ENCODE results near the gene RIIAD1.

The RIIAD1 gene

GRCh38 chr1:151706464-151707415 lies 14.6 kb upstream of the RIIAD1 start:
- H3K4me3 ChIP-seq (replicated peaks; ENCODE audit: low read depth, low read length) = no peak overlapping the region
- no peaks in the 10 kb centered on the region; the same call in 1 of the 2 replicates for H3K27me3 ChIP-seq (replicated peaks; ENCODE audit: control insufficient read depth, insufficient read depth, low read length)
- no peak for TF ChIP-seq CTCF (IDR thresholded peaks at IDR 0.05; ENCODE audit: insufficient read depth, low read length, poor library complexity, severe bottlenecking)
- DNase-seq (ENCODE audit: extremely low read depth, insufficient read length) = no peak
- H3K36me3 ChIP-seq (ENCODE audit: control insufficient read depth, insufficient read depth, low read length) = no peaks in the 10 kb centered on the region

- no peak for DNase-seq (ENCODE audit: extremely low read depth, insufficient read length)
- H3K27me3 ChIP-seq (replicated peaks; ENCODE audit: control insufficient read depth, insufficient read depth, low read length) = no peaks in the 10 kb centered on the region; the same call in 1 of the 2 replicates
- H3K36me3 ChIP-seq (ENCODE audit: control insufficient read depth, insufficient read depth, low read length) = no peaks in the 10 kb centered on the region
- TF ChIP-seq CTCF (IDR thresholded peaks at IDR 0.05; ENCODE audit: insufficient read depth, low read length, poor library complexity, severe bottlenecking) = no peak
- no peak overlapping the region for H3K4me3 ChIP-seq (replicated peaks; ENCODE audit: low read depth, low read length)
Observed at GRCh38 chr1:151707541-151708065, 13.7 kb upstream of the RIIAD1 start.

- no peak for DNase-seq (ENCODE audit: extremely low read depth, insufficient read length)
- no peak for TF ChIP-seq CTCF (IDR thresholded peaks at IDR 0.05; ENCODE audit: insufficient read depth, low read length, poor library complexity, severe bottlenecking)
- Histone ChIP-seq H3K27me3 (replicated peaks; ENCODE audit: control insufficient read depth, insufficient read depth, low read length) (no peaks in the 10 kb centered on the region; the same call in 1 of the 2 replicates), H3K4me3 (replicated peaks; ENCODE audit: low read depth, low read length) (no peak overlapping the region), H3K36me3 (ENCODE audit: control insufficient read depth, insufficient read depth, low read length) (no peaks in the 10 kb centered on the region)
Observed at GRCh38 chr1:151708891-151709290, 12.4 kb upstream of the RIIAD1 start.

GRCh38 chr1:151710187-151710840 lies 11.0 kb upstream of the RIIAD1 start:
- peak; percentile 41 for DNase-seq (ENCODE audit: extremely low read depth, insufficient read length)
- H3K4me3 ChIP-seq (replicated peaks; ENCODE audit: low read depth, low read length) = no peak overlapping the region
- TF ChIP-seq CTCF (IDR thresholded peaks at IDR 0.05; ENCODE audit: insufficient read depth, low read length, poor library complexity, severe bottlenecking) = no peak
- no peaks in the 10 kb centered on the region; the same call in 1 of the 2 replicates for H3K27me3 ChIP-seq (replicated peaks; ENCODE audit: control insufficient read depth, insufficient read depth, low read length)
- no peaks in the 10 kb centered on the region for H3K36me3 ChIP-seq (ENCODE audit: control insufficient read depth, insufficient read depth, low read length)

- H3K4me3 ChIP-seq (replicated peaks; ENCODE audit: low read depth, low read length) = no peak overlapping the region
- H3K27me3 ChIP-seq (replicated peaks; ENCODE audit: control insufficient read depth, insufficient read depth, low read length) = no peaks in the 10 kb centered on the region; the same call in 1 of the 2 replicates
- H3K36me3 ChIP-seq (ENCODE audit: control insufficient read depth, insufficient read depth, low read length) = no peaks in the 10 kb centered on the region
- DNase-seq (ENCODE audit: extremely low read depth, insufficient read length) = no peak
- no peak for TF ChIP-seq CTCF (IDR thresholded peaks at IDR 0.05; ENCODE audit: insufficient read depth, low read length, poor library complexity, severe bottlenecking)
Observed at GRCh38 chr1:151711044-151711800, 10.1 kb upstream of the RIIAD1 start.
